Measurements from ENCODE around the gene OSCP1.

Gene OSCP1

GRCh38 chr1:36400825-36401601 is 49.2 kb downstream of the OSCP1 start:
- no peak for DNase-seq

- no peak for DNase-seq
Measured at GRCh38 chr1:36400514-36400824, 49.8 kb downstream of the OSCP1 start.

GRCh38 chr1:36398370-36398977 is 51.8 kb downstream of the OSCP1 start:
- no peak for DNase-seq

GRCh38 chr1:36397378-36398230 is 52.6 kb downstream of the OSCP1 start, which contains the start of gene LSM10:
TSS of gene LSM10 (minus strand) at chr1:36397908. CDS start at chr1:36394129, 3,779 bp downstream.
- peak; percentile 82 for DNase-seq

GRCh38 chr1:36397083-36397377 is 53.2 kb downstream of the OSCP1 start:
- no peak for DNase-seq

GRCh38 chr1:36396359-36396758 is 53.9 kb downstream of the OSCP1 start:
- no peak for DNase-seq

- DNase-seq, result no peak
Measured at GRCh38 chr1:36393686-36394085, 56.6 kb downstream of the OSCP1 start.

- DNase-seq, result no peak
Measured at GRCh38 chr1:36392836-36393235, 57.4 kb downstream of the OSCP1 start.

GRCh38 chr1:36391271-36391670 is 59.0 kb downstream of the OSCP1 start:
- DNase-seq, result no peak

- no peak for DNase-seq
Measured at GRCh38 chr1:36390411-36390810, 59.8 kb downstream of the OSCP1 start.

GRCh38 chr1:36389999-36390398 is 60.3 kb downstream of the OSCP1 start:
- DNase-seq, result no peak

GRCh38 chr1:36389261-36389660 is 61.0 kb downstream of the OSCP1 start:
- DNase-seq, result no peak

GRCh38 chr1:36387141-36387949 is 62.9 kb downstream of the OSCP1 start:
- DNase-seq, result no peak

- peak; percentile 53 for DNase-seq
Measured at GRCh38 chr1:36386265-36387140, 63.7 kb downstream of the OSCP1 start.

- DNase-seq, result peak; percentile 97
Measured at GRCh38 chr1:36385410-36386264, 64.6 kb downstream of the OSCP1 start, which contains the start of gene STK40. TSS of gene STK40 (minus strand) at chr1:36385924. CDS start at chr1:36361332, 24,592 bp downstream.

- DNase-seq, result peak; percentile 19
Measured at GRCh38 chr1:36384542-36385409, 65.5 kb downstream of the OSCP1 start.

- no peak for DNase-seq
Measured at GRCh38 chr1:36383240-36383639, 67.0 kb downstream of the OSCP1 start.

GRCh38 chr1:36382669-36383068 is 67.6 kb downstream of the OSCP1 start:
- no peak for DNase-seq

GRCh38 chr1:36382231-36382630 is 68.0 kb downstream of the OSCP1 start:
- DNase-seq, result no peak

- DNase-seq, result no peak
Measured at GRCh38 chr1:36381405-36381804, 68.8 kb downstream of the OSCP1 start.
